ENCODE data around the gene IPO4. TPM values are rescaled to one million over a fixed set of nuclear protein-coding genes. Genes with fewer than 3 reads are reported as not detected.
A peak's percentile ranks its signal among the peaks of the same experiment; 100 is the strongest.

IPO4 gene
- total and polyA plus RNA-seq, 9 of the 15 experiments (the other 6 are each of a cell fraction or from before 2014, with no cell fraction given) = 7.3 to 122 (median 31.8) TPM

- peak; percentile 87 for TF ChIP-seq VEZF1 (CRISPR knock-in tag; IDR thresholded peaks at IDR 0.05)
- TF ChIP-seq MNT (conservative IDR thresholded peaks at IDR 0.05) = peak; percentile 41 to 48; a peak in 2 of 4 replicates
- no peak for TF ChIP-seq ZNF76 (CRISPR knock-in tag; IDR thresholded peaks at IDR 0.05; ENCODE audit: borderline replicate concordance)
- no peak for TF ChIP-seq ZNF280A (IDR thresholded peaks at IDR 0.05; ENCODE audit: low read depth, partially characterized antibody)
- no peak for TF ChIP-seq USF1 (CRISPR knock-in tag; IDR thresholded peaks at IDR 0.05)
- no peak for TF ChIP-seq ZNF644 (tag; IDR thresholded peaks at IDR 0.05; ENCODE audit: low read depth)
- TF ChIP-seq ZBTB7A (IDR thresholded peaks at IDR 0.05; ENCODE audit: borderline replicate concordance, control insufficient read depth, low read depth, low read length) = peak; percentile 86
- peak; percentile 40; the same call in 1 of the 2 replicates for TF ChIP-seq PHF8 (IDR thresholded peaks at IDR 0.05; ENCODE audit: borderline replicate concordance, low read length)
- TF ChIP-seq ARID4B (CRISPR knock-in tag; IDR thresholded peaks at IDR 0.05) = peak; percentile 31
- no peak for TF ChIP-seq CREBBP (IDR thresholded peaks at IDR 0.05; ENCODE audit: low read depth, low read length)
- TF ChIP-seq EGR1 (conservative IDR thresholded peaks at IDR 0.05) = peak; percentile 25; the same call in 1 of the 2 replicates
- 0 out of 2 replicates have a peak, but pooled peaks have one; percentile 50 for TF ChIP-seq NBN (IDR thresholded peaks at IDR 0.05; ENCODE audit: low read depth)
- peak; percentile 35; the same call in 1 of the 2 replicates for TF ChIP-seq MAX (CRISPR knock-in tag; IDR thresholded peaks at IDR 0.05)
- TF ChIP-seq NFYB (IDR thresholded peaks at IDR 0.05; ENCODE audit: extremely low read depth, insufficient read length) = no peak
These were observed 42.1 kb downstream of the IPO4 start, which contains the start of gene PSME2 (continued) for GRCh38 chr14:24146453-24146977.
